IPS-11a (cell line): ENCODE data around the gene SPTB.

ENCODE experiments used
- H3K4me3 ChIP-seq: one replicate; pipeline ENCODE4 v1.5.1; 2013; ENCODE audit warnings: low read depth, low read length, control low read depth

The SPTB gene

GRCh38 chr14:64855721-64856528 is 23.8 kb downstream of the SPTB start:
- no peak overlapping the region for H3K4me3 ChIP-seq

- H3K4me3 ChIP-seq, result no peak overlapping the region
Observed at GRCh38 chr14:64850369-64851137, 29.2 kb downstream of the SPTB start.

GRCh38 chr14:64849940-64850339 is 29.8 kb downstream of the SPTB start:
- H3K4me3 ChIP-seq, result no peak overlapping the region

- H3K4me3 ChIP-seq, result no peak overlapping the region
Observed at GRCh38 chr14:64848239-64848638, 31.5 kb downstream of the SPTB start.

GRCh38 chr14:64846319-64846718 is 33.4 kb downstream of the SPTB start:
- no peak overlapping the region for H3K4me3 ChIP-seq

- H3K4me3 ChIP-seq, result no peak overlapping the region
Observed at GRCh38 chr14:64845878-64846277, 33.8 kb downstream of the SPTB start.

GRCh38 chr14:64844969-64845536 is 34.7 kb downstream of the SPTB start:
- no peak overlapping the region for H3K4me3 ChIP-seq

- H3K4me3 ChIP-seq, result no peak overlapping the region
Observed at GRCh38 chr14:64844272-64844671, 35.4 kb downstream of the SPTB start.

- H3K4me3 ChIP-seq, result no peak overlapping the region
Observed at GRCh38 chr14:64843548-64843947, 36.2 kb downstream of the SPTB start.

- H3K4me3 ChIP-seq, result no peak overlapping the region
Observed at GRCh38 chr14:64841772-64842750, 37.6 kb downstream of the SPTB start.

GRCh38 chr14:64841121-64841651 is 38.5 kb downstream of the SPTB start:
- H3K4me3 ChIP-seq, result no peak overlapping the region

- H3K4me3 ChIP-seq, result no peak overlapping the region
Observed at GRCh38 chr14:64838656-64839055, 41.1 kb downstream of the SPTB start.

GRCh38 chr14:64835431-64835830 is 44.3 kb downstream of the SPTB start:
- no peak overlapping the region for H3K4me3 ChIP-seq

GRCh38 chr14:64834965-64835364 is 44.7 kb downstream of the SPTB start:
- H3K4me3 ChIP-seq, result no peak overlapping the region

- H3K4me3 ChIP-seq, result no peak overlapping the region
Observed at GRCh38 chr14:64831419-64831818, 48.3 kb downstream of the SPTB start.

GRCh38 chr14:64830961-64831360 is 48.7 kb downstream of the SPTB start:
- H3K4me3 ChIP-seq, result no peak overlapping the region

- H3K4me3 ChIP-seq, result no peak overlapping the region
Observed at GRCh38 chr14:64828071-64828470, 51.6 kb downstream of the SPTB start.

- no peak overlapping the region for H3K4me3 ChIP-seq
Observed at GRCh38 chr14:64826845-64827244, 52.9 kb downstream of the SPTB start.

- H3K4me3 ChIP-seq, result no peak overlapping the region
Observed at GRCh38 chr14:64826333-64826732, 53.4 kb downstream of the SPTB start.

GRCh38 chr14:64825509-64825908 is 54.2 kb downstream of the SPTB start:
- H3K4me3 ChIP-seq, result no peak overlapping the region
